IPS-18c (cell line): ENCODE measurements around the gene MARK1.

Source experiments
- H3K4me3 ChIP-seq: 2 replicates; pipeline ENCODE4 v1.7.0; 2013; ENCODE audit warnings: low read depth, mild to moderate bottlenecking, low read length, moderate library complexity; ENCODE audit not compliant: insufficient read depth
- H3K9me3 ChIP-seq: one replicate; pipeline ENCODE4 v1.6.1; 2013; ENCODE audit warnings: mild to moderate bottlenecking, low read length, moderate library complexity; ENCODE audit not compliant: control insufficient read depth, insufficient read depth

The MARK1 gene

GRCh38 chr1:220521778-220522177, 6.2 kb upstream of the MARK1 start:
- Histone ChIP-seq H3K4me3 (no peak overlapping the region), H3K9me3 (no peaks in the 10 kb centered on the region)

DNA sequence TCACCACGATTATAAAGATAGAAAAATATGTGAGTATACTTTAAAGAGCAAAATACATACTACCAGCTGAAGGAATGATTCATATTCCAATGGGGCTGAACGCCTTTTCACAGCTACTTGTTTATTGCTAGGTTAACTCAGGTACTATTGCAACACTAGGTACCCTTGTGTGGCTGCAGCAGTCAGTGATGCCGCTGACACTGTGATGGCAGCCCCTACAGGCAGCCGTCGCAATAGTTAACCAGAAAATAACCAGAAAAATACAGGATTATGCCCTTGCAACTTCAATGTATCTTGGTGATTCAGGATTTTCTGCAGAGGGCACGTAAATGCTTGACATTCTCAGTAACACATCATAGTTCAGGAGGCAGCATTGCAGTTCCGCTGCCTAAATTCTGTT, 1.6 kb upstream of the MARK1 start:
- no peak overlapping the region for H3K4me3 ChIP-seq
- H3K9me3 ChIP-seq: no peaks in the 10 kb centered on the region

GRCh38 chr1:220527279-220527907, 543 bp upstream of the MARK1 start:
- no peaks in the 10 kb centered on the region for H3K9me3 ChIP-seq
- peak overlapping the region; percentile 83 for H3K4me3 ChIP-seq

- Histone ChIP-seq H3K4me3 (peak overlapping the region; percentile 83), H3K9me3 (no peaks in the 10 kb centered on the region)
These were observed 954 bp downstream of the MARK1 start for GRCh38 chr1:220528679-220529501.

DNA sequence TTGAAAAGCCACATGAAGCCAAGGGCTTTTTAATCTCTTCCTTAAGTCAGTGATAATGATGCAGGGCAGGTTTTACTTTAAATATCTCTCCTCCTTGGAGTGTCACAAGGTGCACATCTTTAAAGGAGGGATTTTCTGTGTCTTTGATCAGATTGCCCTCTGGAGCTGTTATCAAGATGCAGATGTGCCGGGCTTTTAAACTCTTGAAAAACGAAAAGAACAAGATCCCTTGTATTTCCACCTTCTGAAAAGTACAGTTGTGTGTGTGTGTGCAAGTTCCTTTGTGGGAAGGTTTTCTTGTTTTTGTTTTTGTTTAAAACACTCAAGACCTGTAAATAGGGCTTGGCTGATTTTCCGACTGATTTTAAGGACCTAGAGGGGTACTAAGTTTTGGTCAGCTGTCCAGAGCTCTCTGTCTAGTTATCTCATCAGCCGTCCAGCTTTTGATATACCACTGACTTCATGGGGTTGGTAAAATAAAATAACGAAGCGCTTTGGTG, 1.6 kb downstream of the MARK1 start:
- Histone ChIP-seq H3K4me3 (peak overlapping the region; percentile 83), H3K9me3 (no peaks in the 10 kb centered on the region)

GRCh38 chr1:220533504-220534109, 5.7 kb downstream of the MARK1 start:
- no peak overlapping the region for H3K4me3 ChIP-seq
- H3K9me3 ChIP-seq: no peaks in the 10 kb centered on the region

- Histone ChIP-seq H3K9me3 (no peaks in the 10 kb centered on the region), H3K4me3 (no peak overlapping the region)
These were observed 17.0 kb downstream of the MARK1 start for GRCh38 chr1:220544901-220545303.

GRCh38 chr1:220550811-220551399, 23.0 kb downstream of the MARK1 start:
- Histone ChIP-seq H3K9me3 (no peaks in the 10 kb centered on the region), H3K4me3 (no peak overlapping the region)

DNA sequence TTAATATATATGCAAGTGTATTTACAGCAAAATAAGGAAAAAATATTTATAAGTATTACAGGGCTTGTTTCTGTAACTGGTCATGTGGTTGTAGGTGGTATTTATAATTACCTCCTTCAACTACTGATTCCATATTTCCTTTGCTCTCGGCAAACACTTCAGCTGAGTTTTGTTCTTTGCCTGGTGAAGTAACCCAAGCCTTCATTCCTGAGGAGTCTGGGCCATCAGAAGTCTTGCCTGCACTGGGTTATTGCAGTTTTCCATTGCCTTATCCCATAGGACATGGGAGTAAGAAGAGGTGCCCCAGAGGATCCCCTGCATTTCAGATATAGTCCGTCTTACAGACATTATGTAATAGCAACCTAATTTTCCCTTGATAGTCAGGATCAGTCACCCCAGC, 23.8 kb downstream of the MARK1 start:
- no peak overlapping the region for H3K4me3 ChIP-seq

DNA sequence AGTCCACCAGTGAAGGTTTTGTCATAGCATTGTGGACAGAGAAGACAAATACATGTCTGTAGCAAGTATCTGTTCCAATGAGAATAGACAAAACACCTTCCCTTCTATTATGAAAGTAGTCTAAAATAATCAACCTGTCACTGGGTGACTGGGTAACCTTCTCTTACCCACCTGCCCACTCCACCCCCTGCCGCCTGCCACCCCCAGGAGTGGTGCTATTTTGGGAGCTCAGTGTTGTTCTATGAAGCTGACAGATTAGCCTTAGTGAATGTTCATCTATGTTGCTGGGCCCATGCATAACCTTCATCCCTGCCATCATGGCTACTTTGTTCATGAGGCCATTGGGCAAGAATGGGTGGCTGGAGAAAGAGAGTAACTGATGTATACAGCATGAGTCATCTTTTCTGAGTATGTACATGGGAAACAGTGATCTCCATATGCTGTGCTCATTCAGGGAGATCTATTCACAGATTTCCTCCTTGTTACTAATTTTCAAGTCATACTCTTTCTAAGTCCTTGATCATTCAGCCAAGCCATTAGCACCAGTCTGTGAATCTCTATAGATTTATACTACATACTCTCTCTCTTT, 24.8 kb downstream of the MARK1 start:
- H3K9me3 ChIP-seq: no peaks in the 10 kb centered on the region
- H3K4me3 ChIP-seq: no peak overlapping the region

More for the DNA sequence above, 23.8 kb downstream of the MARK1 start:
- H3K9me3 ChIP-seq: no peaks in the 10 kb centered on the region

- no peaks in the 10 kb centered on the region for H3K9me3 ChIP-seq
These were observed 28.7 kb downstream of the MARK1 start for GRCh38 chr1:220556641-220557040.

GRCh38 chr1:220563564-220563963, 35.6 kb downstream of the MARK1 start:
- no peaks in the 10 kb centered on the region for H3K9me3 ChIP-seq
- H3K4me3 ChIP-seq: no peak overlapping the region

More at GRCh38 chr1:220556641-220557040, 28.7 kb downstream of the MARK1 start:
- H3K4me3 ChIP-seq: no peak overlapping the region

DNA sequence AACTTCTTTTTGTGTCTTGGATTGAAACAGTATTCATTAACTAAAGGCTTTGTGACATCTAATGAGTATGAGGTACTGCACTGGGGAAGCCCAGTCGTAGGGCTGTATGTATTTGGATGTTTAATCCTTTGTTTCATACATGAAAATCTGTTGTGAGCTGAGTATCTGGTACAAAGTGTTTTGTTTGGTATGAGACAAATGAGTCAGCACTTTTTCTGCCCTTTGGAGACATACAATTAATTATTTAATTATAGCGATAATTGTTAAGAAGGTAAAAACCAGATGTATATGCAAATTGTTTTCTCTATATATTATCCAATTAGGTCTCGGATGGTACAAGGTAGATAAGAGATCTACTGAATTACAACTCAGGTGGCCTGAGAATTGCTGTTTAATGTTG, 36.3 kb downstream of the MARK1 start:
- Histone ChIP-seq H3K4me3 (no peak overlapping the region), H3K9me3 (no peaks in the 10 kb centered on the region)

- H3K4me3 ChIP-seq: no peak overlapping the region
- H3K9me3 ChIP-seq: no peaks in the 10 kb centered on the region
These were observed 37.7 kb downstream of the MARK1 start for GRCh38 chr1:220565670-220566069.

DNA sequence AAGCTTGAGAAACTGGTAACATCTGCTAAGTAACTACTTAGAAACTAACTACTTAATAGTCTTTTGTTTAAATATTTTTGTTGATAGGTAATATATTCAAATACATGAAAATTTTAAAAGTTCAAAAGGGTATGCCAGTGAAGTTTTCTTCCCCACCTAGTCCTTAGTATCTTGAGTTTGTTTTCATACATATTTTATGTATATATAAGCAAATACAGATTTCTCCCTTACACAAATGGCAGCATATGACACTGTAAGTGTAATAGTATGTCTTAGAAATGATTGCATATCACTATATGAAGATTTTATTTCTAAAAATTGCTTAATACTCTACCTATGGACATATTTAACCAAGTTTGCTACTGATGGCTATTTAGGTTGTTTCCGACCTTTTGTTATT, 38.9 kb downstream of the MARK1 start:
- H3K4me3 ChIP-seq: no peak overlapping the region
- H3K9me3 ChIP-seq: no peaks in the 10 kb centered on the region

- Histone ChIP-seq H3K9me3 (no peaks in the 10 kb centered on the region), H3K4me3 (no peak overlapping the region)
These were observed 44.5 kb downstream of the MARK1 start for GRCh38 chr1:220572416-220572815.

DNA sequence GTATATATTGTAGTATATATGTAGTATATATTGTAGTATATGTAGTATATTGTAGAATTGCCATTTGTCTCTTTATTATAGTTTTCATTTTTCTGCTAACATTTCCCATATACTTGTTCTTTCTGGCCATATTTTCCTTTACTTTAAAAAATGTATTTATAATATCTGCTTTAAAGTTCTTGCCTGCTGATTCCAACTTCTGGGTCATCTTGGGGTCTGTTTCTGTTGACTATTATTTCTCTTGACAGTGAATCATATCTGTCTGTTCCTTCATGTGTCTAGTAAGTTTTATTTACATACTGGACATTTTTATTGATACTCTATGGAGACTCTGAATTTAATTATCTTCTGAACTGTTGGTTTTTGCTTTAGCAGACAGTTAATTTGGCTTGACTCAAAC, 45.9 kb downstream of the MARK1 start:
- no peaks in the 10 kb centered on the region for H3K9me3 ChIP-seq
- no peak overlapping the region for H3K4me3 ChIP-seq
